Measurements from ENCODE around the gene TASOR.
"Not testable (repeated sequence)": the region's sequence is repeated elsewhere in the genome, so short reads cannot be mapped to it uniquely, and the experiment has no call there.

TASOR gene

GRCh38 chr3:56683122-56683817, at the start of gene TASOR:
TASOR (minus strand) TSS chr3:56683265; CDS start chr3:56683006, 259 bp downstream.
- Histone ChIP-seq H3K4me1 (ENCODE audit: insufficient read depth, low read length) (peaks cover 14% of the 10 kb centered on the region), H3K27me3 (ENCODE audit: insufficient read depth, low read length) (no peaks in the 10 kb centered on the region), H3K36me3 (ENCODE audit: insufficient read depth, low read length) (peaks cover 19% of the 10 kb centered on the region), H3K9me3 (ENCODE audit: low read length) (peaks cover 11% of the 10 kb centered on the region), H2AFZ (ENCODE audit: low read depth, low read length) (peak within 1 kb of the TSS; percentile 99), H3K4me3 (ENCODE audit: low read length) (peak within 1 kb of the TSS; percentile 97)

- Histone ChIP-seq H3K36me3 (ENCODE audit: insufficient read depth, low read length) (no peaks in the 10 kb centered on the region), H3K4me3 (ENCODE audit: low read length) (no peak overlapping the region), H2AFZ (ENCODE audit: low read depth, low read length) (no peak overlapping the region), H3K4me1 (ENCODE audit: insufficient read depth, low read length) (no peaks in the 10 kb centered on the region), H3K9me3 (ENCODE audit: low read length) (no peaks in the 10 kb centered on the region), H3K27me3 (ENCODE audit: insufficient read depth, low read length) (no peaks in the 10 kb centered on the region)
These were observed 49.0 kb upstream of the TASOR start for GRCh38 chr3:56732109-56732508.

GRCh38 chr3:56725175-56725574, 42.1 kb upstream of the TASOR start:
- Histone ChIP-seq H3K9me3 (ENCODE audit: low read length) (no peaks in the 10 kb centered on the region), H3K27me3 (ENCODE audit: insufficient read depth, low read length) (no peaks in the 10 kb centered on the region), H3K4me1 (ENCODE audit: insufficient read depth, low read length) (no peaks in the 10 kb centered on the region), H2AFZ (ENCODE audit: low read depth, low read length) (no peak overlapping the region), H3K36me3 (ENCODE audit: insufficient read depth, low read length) (no peaks in the 10 kb centered on the region), H3K4me3 (ENCODE audit: low read length) (no peak overlapping the region)

GRCh38 chr3:56724676-56725075, 41.6 kb upstream of the TASOR start:
- no peak overlapping the region for H3K4me3 ChIP-seq (ENCODE audit: low read length)
- no peak overlapping the region for H2AFZ ChIP-seq (ENCODE audit: low read depth, low read length)
- H3K4me1 ChIP-seq (ENCODE audit: insufficient read depth, low read length), result no peaks in the 10 kb centered on the region
- no peaks in the 10 kb centered on the region for H3K9me3 ChIP-seq (ENCODE audit: low read length)
- H3K36me3 ChIP-seq (ENCODE audit: insufficient read depth, low read length), result no peaks in the 10 kb centered on the region
- no peaks in the 10 kb centered on the region for H3K27me3 ChIP-seq (ENCODE audit: insufficient read depth, low read length)

GRCh38 chr3:56720849-56721248, 37.8 kb upstream of the TASOR start:
- H3K4me3 ChIP-seq (ENCODE audit: low read length), result no peak overlapping the region
- H3K36me3 ChIP-seq (ENCODE audit: insufficient read depth, low read length), result no peaks in the 10 kb centered on the region
- no peaks in the 10 kb centered on the region for H3K27me3 ChIP-seq (ENCODE audit: insufficient read depth, low read length)
- H3K9me3 ChIP-seq (ENCODE audit: low read length), result no peaks in the 10 kb centered on the region
- H2AFZ ChIP-seq (ENCODE audit: low read depth, low read length), result no peak overlapping the region
- no peaks in the 10 kb centered on the region for H3K4me1 ChIP-seq (ENCODE audit: insufficient read depth, low read length)

GRCh38 chr3:56718809-56719208, 35.7 kb upstream of the TASOR start:
- H3K27me3 ChIP-seq (ENCODE audit: insufficient read depth, low read length); H2AFZ ChIP-seq (ENCODE audit: low read depth, low read length); H3K36me3 ChIP-seq (ENCODE audit: insufficient read depth, low read length); H3K4me3 ChIP-seq (ENCODE audit: low read length); H3K9me3 ChIP-seq (ENCODE audit: low read length); H3K4me1 ChIP-seq (ENCODE audit: insufficient read depth, low read length): not testable (repeated sequence)

- no peak overlapping the region for H3K4me3 ChIP-seq (ENCODE audit: low read length)
- H3K9me3 ChIP-seq (ENCODE audit: low read length), result no peaks in the 10 kb centered on the region
- H3K36me3 ChIP-seq (ENCODE audit: insufficient read depth, low read length), result no peaks in the 10 kb centered on the region
- H2AFZ ChIP-seq (ENCODE audit: low read depth, low read length), result no peak overlapping the region
- H3K27me3 ChIP-seq (ENCODE audit: insufficient read depth, low read length), result no peaks in the 10 kb centered on the region
- H3K4me1 ChIP-seq (ENCODE audit: insufficient read depth, low read length), result no peaks in the 10 kb centered on the region
These were observed 28.3 kb upstream of the TASOR start for GRCh38 chr3:56711344-56711743.

GRCh38 chr3:56707412-56707811, 24.3 kb upstream of the TASOR start:
- H2AFZ ChIP-seq (ENCODE audit: low read depth, low read length); H3K9me3 ChIP-seq (ENCODE audit: low read length); H3K27me3 ChIP-seq (ENCODE audit: insufficient read depth, low read length); H3K4me3 ChIP-seq (ENCODE audit: low read length); H3K4me1 ChIP-seq (ENCODE audit: insufficient read depth, low read length); H3K36me3 ChIP-seq (ENCODE audit: insufficient read depth, low read length): not testable (repeated sequence)

- H3K9me3 ChIP-seq (ENCODE audit: low read length), result no peaks in the 10 kb centered on the region
- no peaks in the 10 kb centered on the region for H3K36me3 ChIP-seq (ENCODE audit: insufficient read depth, low read length)
- no peak overlapping the region for H2AFZ ChIP-seq (ENCODE audit: low read depth, low read length)
- H3K4me1 ChIP-seq (ENCODE audit: insufficient read depth, low read length), result no peaks in the 10 kb centered on the region
- no peaks in the 10 kb centered on the region for H3K27me3 ChIP-seq (ENCODE audit: insufficient read depth, low read length)
- no peak overlapping the region for H3K4me3 ChIP-seq (ENCODE audit: low read length)
These were observed 23.6 kb upstream of the TASOR start for GRCh38 chr3:56706629-56707028.

GRCh38 chr3:56704706-56705105, 21.6 kb upstream of the TASOR start:
- Histone ChIP-seq H3K27me3 (ENCODE audit: insufficient read depth, low read length) (peaks cover 2% of the 10 kb centered on the region), H3K36me3 (ENCODE audit: insufficient read depth, low read length) (no peaks in the 10 kb centered on the region), H2AFZ (ENCODE audit: low read depth, low read length) (no peak overlapping the region), H3K4me3 (ENCODE audit: low read length) (no peak overlapping the region), H3K9me3 (ENCODE audit: low read length) (no peaks in the 10 kb centered on the region), H3K4me1 (ENCODE audit: insufficient read depth, low read length) (no peaks in the 10 kb centered on the region)

GRCh38 chr3:56702490-56703315, 19.6 kb upstream of the TASOR start:
- no peaks in the 10 kb centered on the region for H3K9me3 ChIP-seq (ENCODE audit: low read length)
- peaks cover 2% of the 10 kb centered on the region for H3K27me3 ChIP-seq (ENCODE audit: insufficient read depth, low read length)
- H3K4me1 ChIP-seq (ENCODE audit: insufficient read depth, low read length), result no peaks in the 10 kb centered on the region
- H3K4me3 ChIP-seq (ENCODE audit: low read length), result no peak overlapping the region
- H2AFZ ChIP-seq (ENCODE audit: low read depth, low read length), result no peak overlapping the region
- no peaks in the 10 kb centered on the region for H3K36me3 ChIP-seq (ENCODE audit: insufficient read depth, low read length)

- Histone ChIP-seq H3K9me3 (ENCODE audit: low read length) (no peaks in the 10 kb centered on the region), H3K4me1 (ENCODE audit: insufficient read depth, low read length) (no peaks in the 10 kb centered on the region), H3K27me3 (ENCODE audit: insufficient read depth, low read length) (peaks cover 2% of the 10 kb centered on the region), H2AFZ (ENCODE audit: low read depth, low read length) (no peak overlapping the region), H3K4me3 (ENCODE audit: low read length) (no peak overlapping the region), H3K36me3 (ENCODE audit: insufficient read depth, low read length) (no peaks in the 10 kb centered on the region)
These were observed 17.1 kb upstream of the TASOR start for GRCh38 chr3:56700151-56700550.

- Histone ChIP-seq H3K4me1 (ENCODE audit: insufficient read depth, low read length) (no peaks in the 10 kb centered on the region), H3K36me3 (ENCODE audit: insufficient read depth, low read length) (no peaks in the 10 kb centered on the region), H3K27me3 (ENCODE audit: insufficient read depth, low read length) (no peaks in the 10 kb centered on the region), H3K4me3 (ENCODE audit: low read length) (no peak overlapping the region), H2AFZ (ENCODE audit: low read depth, low read length) (no peak overlapping the region), H3K9me3 (ENCODE audit: low read length) (no peaks in the 10 kb centered on the region)
These were observed 12.0 kb upstream of the TASOR start for GRCh38 chr3:56694867-56695683.

Data from neuron (in vitro differentiated cells).